GM12874 (cell line): ENCODE data around the gene ALOX15B.

ENCODE experiments used
- CTCF ChIP-seq: IDR thresholded peaks from 2 replicates; pipeline ENCODE4 v1.5.1; 2011; ENCODE audit warnings: low read depth, mild to moderate bottlenecking, control low read depth, low read length, moderate library complexity; ENCODE audit not compliant: insufficient read depth

ALOX15B gene

GRCh38 chr17:8082292-8082691, 43.4 kb downstream of the ALOX15B start:
- TF ChIP-seq CTCF: no peak

GRCh38 chr17:8084250-8084649, 45.4 kb downstream of the ALOX15B start:
- no peak for TF ChIP-seq CTCF

- no peak for TF ChIP-seq CTCF
Measured at GRCh38 chr17:8087075-8087951, 48.5 kb downstream of the ALOX15B start, which contains the start of gene ALOX12B. ALOX12B (minus strand) TSS chr17:8087716; CDS start chr17:8087442, 274 bp downstream.

- no peak for TF ChIP-seq CTCF
Measured at GRCh38 chr17:8087952-8088230, 49.0 kb downstream of the ALOX15B start.

- no peak for TF ChIP-seq CTCF
Measured at GRCh38 chr17:8089728-8090127, 50.9 kb downstream of the ALOX15B start.

GRCh38 chr17:8091033-8091687, 52.3 kb downstream of the ALOX15B start:
- TF ChIP-seq CTCF: no peak

- TF ChIP-seq CTCF: no peak
Measured at GRCh38 chr17:8095361-8095760, 56.5 kb downstream of the ALOX15B start.
